HEK293 (cell line): ENCODE results near the gene PARP2.
A peak's percentile ranks its signal among the peaks of the same experiment; 100 is the strongest.

ENCODE experiments used
- CTCF ChIA-PET: fragments of 350-600 bp; formaldehyde crosslinking; extraction: SDS; loops from one replicate; lab custom pipeline; 2021; ENCODE audit warnings: antibody characterized with exemption; lab: Yijun Ruan, JAX
- POLR2A ChIA-PET: fragments of 300-600 bp; formaldehyde crosslinking; extraction: SDS; loops from one replicate; lab custom pipeline; 2020; ENCODE audit warnings: antibody characterized with exemption, inconsistent platforms; lab: Yijun Ruan, JAX
- H3K27ac ChIP-seq: fragments of 200-500 bp; sonication (Bioruptor generic); 2 replicates; pipeline ENCODE4 v1.5.1; 2014; ENCODE audit warnings: low read depth, low read length, control low read depth, inconsistent platforms; ENCODE audit errors: extremely low read depth
- H3K36me3 ChIP-seq, 2 experiments: fragments of 200-500 bp in 1 of 2; sonication (Bioruptor generic) in 1 of 2; 1 replicate in 1 of 2; 2 replicates in 1 of 2; pipeline ENCODE4 v1.5.1; 2014 to 2017; ENCODE audit warnings: inconsistent platforms in 2 of 2, low read length in 2 of 2; ENCODE audit not compliant: control insufficient read depth in 2 of 2, insufficient read depth in 1 of 2
- H3K4me1 ChIP-seq: fragments of 200-500 bp; sonication (Bioruptor generic); 2 replicates; pipeline ENCODE4 v1.5.1; 2014; ENCODE audit warnings: mild to moderate bottlenecking, low read length, inconsistent platforms; ENCODE audit not compliant: control insufficient read depth, insufficient read depth
- H3K4me3 ChIP-seq: 2 replicates; pipeline ENCODE4 v1.5.1; 2011; ENCODE audit warnings: low read depth, mild to moderate bottlenecking, control low read depth, low read length, moderate library complexity
- H3K9me3 ChIP-seq: fragments of 200-500 bp; sonication (Bioruptor generic); 2 replicates; pipeline ENCODE4 v1.5.1; 2014; ENCODE audit warnings: low read depth, low read length, inconsistent platforms; ENCODE audit not compliant: control insufficient read depth, insufficient read depth
- GFI1B ChIP-seq: fragments of 450-650 bp; formaldehyde crosslinking; IDR thresholded peaks from 2 replicates; pipeline ENCODE4 v1.5.1; 2016; ENCODE audit warnings: missing biosample characterization, missing genetic modification characterization
- GLIS2 ChIP-seq: fragments of 450-650 bp; formaldehyde crosslinking; IDR thresholded peaks from 2 replicates; pipeline ENCODE4 v1.5.1; 2016; ENCODE audit warnings: missing biosample characterization, missing genetic modification characterization
- KLF8 ChIP-seq: fragments of 450-650 bp; formaldehyde crosslinking; IDR thresholded peaks from 2 replicates; pipeline ENCODE4 v1.5.1; 2016; ENCODE audit warnings: missing biosample characterization, missing genetic modification characterization
- TCF7L2 ChIP-seq: IDR thresholded peaks from 2 replicates; pipeline ENCODE4 v1.6.1; 2011; ENCODE audit warnings: low read depth, mild to moderate bottlenecking, inconsistent platforms, low read length, moderate library complexity, borderline replicate concordance
- ZBTB20 ChIP-seq: fragments of 450-650 bp; formaldehyde crosslinking; IDR thresholded peaks from 2 replicates; pipeline ENCODE4 v1.5.1; 2016; ENCODE audit warnings: missing biosample characterization, missing genetic modification characterization
- ZFP37 ChIP-seq: fragments of 450-650 bp; formaldehyde crosslinking; IDR thresholded peaks from 2 replicates; pipeline ENCODE4 v1.5.1; 2016; ENCODE audit warnings: missing biosample characterization, missing genetic modification characterization
- ZFP69B ChIP-seq: fragments of 450-650 bp; formaldehyde crosslinking; IDR thresholded peaks from 2 replicates; pipeline ENCODE4 v1.5.1; 2016; ENCODE audit warnings: missing biosample characterization, missing genetic modification characterization
- ZNF23 ChIP-seq: fragments of 450-650 bp; formaldehyde crosslinking; IDR thresholded peaks from 2 replicates; pipeline ENCODE4 v1.5.1; 2016; ENCODE audit warnings: missing biosample characterization, missing genetic modification characterization, borderline replicate concordance
- ZNF341 ChIP-seq: fragments of 450-650 bp; formaldehyde crosslinking; IDR thresholded peaks from 2 replicates; pipeline ENCODE4; 2016; ENCODE audit warnings: low read depth, missing biosample characterization, missing genetic modification characterization
- ZNF354C ChIP-seq: fragments of 450-650 bp; formaldehyde crosslinking; IDR thresholded peaks from 2 replicates; pipeline ENCODE4 v1.5.1; 2016; ENCODE audit warnings: missing biosample characterization, missing genetic modification characterization, low read depth, borderline replicate concordance
- ZNF514 ChIP-seq: fragments of 450-650 bp; formaldehyde crosslinking; IDR thresholded peaks from 2 replicates; pipeline ENCODE4 v1.5.1; 2016; ENCODE audit warnings: missing biosample characterization, missing genetic modification characterization
- ZNF521 ChIP-seq: fragments of 450-650 bp; formaldehyde crosslinking; IDR thresholded peaks from 2 replicates; pipeline ENCODE4 v1.5.1; 2017; ENCODE audit warnings: missing biosample characterization, mild to moderate bottlenecking, missing genetic modification characterization
- ZNF558 ChIP-seq: fragments of 450-650 bp; formaldehyde crosslinking; IDR thresholded peaks from 2 replicates; pipeline ENCODE4 v1.5.1; 2016; ENCODE audit warnings: missing biosample characterization, missing genetic modification characterization
- ZNF768 ChIP-seq: fragments of 450-650 bp; formaldehyde crosslinking; IDR thresholded peaks from 2 replicates; pipeline ENCODE4 v1.5.1; 2018; ENCODE audit warnings: missing biosample characterization, mild to moderate bottlenecking, missing genetic modification characterization
- TF ChIP-seq, protein P1 (sequence below): fragments of 450-650 bp; formaldehyde crosslinking; IDR thresholded peaks from 2 replicates; pipeline ENCODE4 v1.5.1; 2016; ENCODE audit warnings: missing biosample characterization, missing genetic modification characterization
- TF ChIP-seq, protein P2 (sequence below): fragments of 450-650 bp; formaldehyde crosslinking; conservative IDR thresholded peaks from 2 replicates; pipeline ENCODE4 v1.5.1; 2016; ENCODE audit warnings: low read depth, missing biosample characterization, missing genetic modification characterization
- TF ChIP-seq, protein P3 (sequence below): fragments of 450-650 bp; formaldehyde crosslinking; IDR thresholded peaks from 2 replicates; pipeline ENCODE4 v1.5.1; 2016; ENCODE audit warnings: missing biosample characterization, missing genetic modification characterization, borderline replicate concordance
- TF ChIP-seq, protein P4 (sequence below): fragments of 450-650 bp; formaldehyde crosslinking; IDR thresholded peaks from 2 replicates; pipeline ENCODE4 v1.5.1; 2016; ENCODE audit warnings: missing biosample characterization, missing genetic modification characterization

PARP2 gene, protein sequence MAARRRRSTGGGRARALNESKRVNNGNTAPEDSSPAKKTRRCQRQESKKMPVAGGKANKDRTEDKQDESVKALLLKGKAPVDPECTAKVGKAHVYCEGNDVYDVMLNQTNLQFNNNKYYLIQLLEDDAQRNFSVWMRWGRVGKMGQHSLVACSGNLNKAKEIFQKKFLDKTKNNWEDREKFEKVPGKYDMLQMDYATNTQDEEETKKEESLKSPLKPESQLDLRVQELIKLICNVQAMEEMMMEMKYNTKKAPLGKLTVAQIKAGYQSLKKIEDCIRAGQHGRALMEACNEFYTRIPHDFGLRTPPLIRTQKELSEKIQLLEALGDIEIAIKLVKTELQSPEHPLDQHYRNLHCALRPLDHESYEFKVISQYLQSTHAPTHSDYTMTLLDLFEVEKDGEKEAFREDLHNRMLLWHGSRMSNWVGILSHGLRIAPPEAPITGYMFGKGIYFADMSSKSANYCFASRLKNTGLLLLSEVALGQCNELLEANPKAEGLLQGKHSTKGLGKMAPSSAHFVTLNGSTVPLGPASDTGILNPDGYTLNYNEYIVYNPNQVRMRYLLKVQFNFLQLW

DNA sequence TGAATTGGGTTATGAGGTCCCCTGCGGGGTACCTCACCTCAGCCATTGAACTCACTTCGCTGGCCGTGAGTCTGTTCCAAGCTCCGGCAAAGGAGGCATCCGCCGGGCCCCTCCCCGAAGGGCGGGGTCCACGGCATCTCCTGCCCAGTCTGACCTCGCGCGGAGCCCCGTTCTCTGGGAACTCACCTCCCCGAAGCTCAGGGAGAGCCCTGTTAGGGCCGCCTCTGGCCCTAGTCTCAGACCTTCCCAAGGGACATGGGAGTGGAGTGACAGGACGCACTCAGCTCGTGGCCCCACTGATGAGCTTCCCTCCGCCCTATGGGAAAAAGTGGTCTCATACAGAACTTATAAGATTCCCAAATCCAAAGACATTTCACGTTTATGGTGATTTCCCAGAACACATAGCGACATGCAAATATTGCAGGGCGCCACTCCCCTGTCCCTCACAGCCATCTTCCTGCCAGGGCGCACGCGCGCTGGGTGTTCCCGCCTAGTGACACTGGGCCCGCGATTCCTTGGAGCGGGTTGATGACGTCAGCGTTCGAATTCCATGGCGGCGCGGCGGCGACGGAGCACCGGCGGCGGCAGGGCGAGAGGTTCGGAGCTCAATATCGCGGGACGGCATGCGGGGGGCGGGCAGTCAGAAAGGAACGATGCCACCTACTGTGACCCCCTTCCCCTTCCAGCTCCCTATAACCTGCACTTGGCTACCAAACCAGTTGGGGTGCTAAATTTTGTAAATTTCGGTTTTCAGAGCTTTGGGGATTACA is at the start of gene PARP2:
Gene PARP2 (plus strand): TSS at position 544 of the 770 bp plus-strand sequence. CDS start 7 bp downstream, at position 551.
- Histone ChIP-seq H3K36me3 (peaks cover 29 to 32% of the 10 kb centered on the region in 2 experiments), H3K4me1 (0 out of 2 replicates have a peak, but pooled peaks cover 4% of the 10 kb centered on the region), H3K9me3 (no peaks in the 10 kb centered on the region), H3K4me3 (peak within 1 kb of the TSS; percentile 89), H3K27ac (peak within 1 kb of the TSS; percentile 93)
- ChIA-PET CTCF (interaction anchor here (0.7 to 6.4 kb wide), 8 partner anchors 8 to 270 kb away, joined by 3 to 67 read pairs (median 3); no protein-coding TSS in a partner anchor), POLR2A (interaction anchor here (0.5 to 3.4 kb wide), 33 partner anchors 9 to 1183 kb away, joined by 3 to 57 read pairs (median 4); partner anchors contain the start of genes APEX1, CCNB1IP1, OSGEP and PIP4P1)
- TF ChIP-seq, protein P1, sequence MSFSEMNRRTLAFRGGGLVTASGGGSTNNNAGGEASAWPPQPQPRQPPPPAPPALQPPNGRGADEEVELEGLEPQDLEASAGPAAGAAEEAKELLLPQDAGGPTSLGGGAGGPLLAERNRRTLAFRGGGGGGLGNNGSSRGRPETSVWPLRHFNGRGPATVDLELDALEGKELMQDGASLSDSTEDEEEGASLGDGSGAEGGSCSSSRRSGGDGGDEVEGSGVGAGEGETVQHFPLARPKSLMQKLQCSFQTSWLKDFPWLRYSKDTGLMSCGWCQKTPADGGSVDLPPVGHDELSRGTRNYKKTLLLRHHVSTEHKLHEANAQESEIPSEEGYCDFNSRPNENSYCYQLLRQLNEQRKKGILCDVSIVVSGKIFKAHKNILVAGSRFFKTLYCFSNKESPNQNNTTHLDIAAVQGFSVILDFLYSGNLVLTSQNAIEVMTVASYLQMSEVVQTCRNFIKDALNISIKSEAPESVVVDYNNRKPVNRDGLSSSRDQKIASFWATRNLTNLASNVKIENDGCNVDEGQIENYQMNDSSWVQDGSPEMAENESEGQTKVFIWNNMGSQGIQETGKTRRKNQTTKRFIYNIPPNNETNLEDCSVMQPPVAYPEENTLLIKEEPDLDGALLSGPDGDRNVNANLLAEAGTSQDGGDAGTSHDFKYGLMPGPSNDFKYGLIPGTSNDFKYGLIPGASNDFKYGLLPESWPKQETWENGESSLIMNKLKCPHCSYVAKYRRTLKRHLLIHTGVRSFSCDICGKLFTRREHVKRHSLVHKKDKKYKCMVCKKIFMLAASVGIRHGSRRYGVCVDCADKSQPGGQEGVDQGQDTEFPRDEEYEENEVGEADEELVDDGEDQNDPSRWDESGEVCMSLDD (tag by site-specific recombination), result peak; percentile 98
- TF ChIP-seq ZNF341 (tag by site-specific recombination), result peak; percentile 81
- TF ChIP-seq ZFP69B (tag by site-specific recombination), result peak; percentile 96
- peak; percentile 81 for TF ChIP-seq KLF8 (tag by site-specific recombination)
- no peak for TF ChIP-seq ZNF514 (tag by site-specific recombination)
- TF ChIP-seq ZNF23 (tag by site-specific recombination), result no peak
- TF ChIP-seq TCF7L2, result no peak
- no peak for TF ChIP-seq ZNF354C (tag by site-specific recombination)
- TF ChIP-seq ZFP37, result no peak
- TF ChIP-seq ZNF558 (tag by site-specific recombination), result 0 out of 2 replicates have a peak, but pooled peaks have one; percentile 22
- TF ChIP-seq, protein P2, sequence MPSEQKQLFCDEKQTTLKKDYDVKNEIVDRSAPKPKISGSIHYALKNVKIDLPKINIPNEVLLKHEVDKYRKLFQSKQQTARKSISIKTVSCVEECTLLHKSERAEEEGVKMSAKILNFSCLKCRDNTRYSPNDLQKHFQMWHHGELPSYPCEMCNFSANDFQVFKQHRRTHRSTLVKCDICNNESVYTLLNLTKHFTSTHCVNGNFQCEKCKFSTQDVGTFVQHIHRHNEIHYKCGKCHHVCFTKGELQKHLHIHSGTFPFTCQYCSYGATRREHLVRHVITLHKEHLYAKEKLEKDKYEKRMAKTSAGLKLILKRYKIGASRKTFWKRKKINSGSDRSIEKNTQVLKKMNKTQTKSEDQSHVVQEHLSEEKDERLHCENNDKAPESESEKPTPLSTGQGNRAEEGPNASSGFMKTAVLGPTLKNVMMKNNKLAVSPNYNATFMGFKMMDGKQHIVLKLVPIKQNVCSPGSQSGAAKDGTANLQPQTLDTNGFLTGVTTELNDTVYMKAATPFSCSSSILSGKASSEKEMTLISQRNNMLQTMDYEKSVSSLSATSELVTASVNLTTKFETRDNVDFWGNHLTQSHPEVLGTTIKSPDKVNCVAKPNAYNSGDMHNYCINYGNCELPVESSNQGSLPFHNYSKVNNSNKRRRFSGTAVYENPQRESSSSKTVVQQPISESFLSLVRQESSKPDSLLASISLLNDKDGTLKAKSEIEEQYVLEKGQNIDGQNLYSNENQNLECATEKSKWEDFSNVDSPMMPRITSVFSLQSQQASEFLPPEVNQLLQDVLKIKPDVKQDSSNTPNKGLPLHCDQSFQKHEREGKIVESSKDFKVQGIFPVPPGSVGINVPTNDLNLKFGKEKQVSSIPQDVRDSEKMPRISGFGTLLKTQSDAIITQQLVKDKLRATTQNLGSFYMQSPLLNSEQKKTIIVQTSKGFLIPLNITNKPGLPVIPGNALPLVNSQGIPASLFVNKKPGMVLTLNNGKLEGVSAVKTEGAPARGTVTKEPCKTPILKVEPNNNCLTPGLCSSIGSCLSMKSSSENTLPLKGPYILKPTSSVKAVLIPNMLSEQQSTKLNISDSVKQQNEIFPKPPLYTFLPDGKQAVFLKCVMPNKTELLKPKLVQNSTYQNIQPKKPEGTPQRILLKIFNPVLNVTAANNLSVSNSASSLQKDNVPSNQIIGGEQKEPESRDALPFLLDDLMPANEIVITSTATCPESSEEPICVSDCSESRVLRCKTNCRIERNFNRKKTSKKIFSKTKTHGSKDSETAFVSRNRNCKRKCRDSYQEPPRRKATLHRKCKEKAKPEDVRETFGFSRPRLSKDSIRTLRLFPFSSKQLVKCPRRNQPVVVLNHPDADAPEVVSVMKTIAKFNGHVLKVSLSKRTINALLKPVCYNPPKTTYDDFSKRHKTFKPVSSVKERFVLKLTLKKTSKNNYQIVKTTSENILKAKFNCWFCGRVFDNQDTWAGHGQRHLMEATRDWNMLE, result peak; percentile 44; the same call in 1 of the 2 replicates
- TF ChIP-seq, protein P3, sequence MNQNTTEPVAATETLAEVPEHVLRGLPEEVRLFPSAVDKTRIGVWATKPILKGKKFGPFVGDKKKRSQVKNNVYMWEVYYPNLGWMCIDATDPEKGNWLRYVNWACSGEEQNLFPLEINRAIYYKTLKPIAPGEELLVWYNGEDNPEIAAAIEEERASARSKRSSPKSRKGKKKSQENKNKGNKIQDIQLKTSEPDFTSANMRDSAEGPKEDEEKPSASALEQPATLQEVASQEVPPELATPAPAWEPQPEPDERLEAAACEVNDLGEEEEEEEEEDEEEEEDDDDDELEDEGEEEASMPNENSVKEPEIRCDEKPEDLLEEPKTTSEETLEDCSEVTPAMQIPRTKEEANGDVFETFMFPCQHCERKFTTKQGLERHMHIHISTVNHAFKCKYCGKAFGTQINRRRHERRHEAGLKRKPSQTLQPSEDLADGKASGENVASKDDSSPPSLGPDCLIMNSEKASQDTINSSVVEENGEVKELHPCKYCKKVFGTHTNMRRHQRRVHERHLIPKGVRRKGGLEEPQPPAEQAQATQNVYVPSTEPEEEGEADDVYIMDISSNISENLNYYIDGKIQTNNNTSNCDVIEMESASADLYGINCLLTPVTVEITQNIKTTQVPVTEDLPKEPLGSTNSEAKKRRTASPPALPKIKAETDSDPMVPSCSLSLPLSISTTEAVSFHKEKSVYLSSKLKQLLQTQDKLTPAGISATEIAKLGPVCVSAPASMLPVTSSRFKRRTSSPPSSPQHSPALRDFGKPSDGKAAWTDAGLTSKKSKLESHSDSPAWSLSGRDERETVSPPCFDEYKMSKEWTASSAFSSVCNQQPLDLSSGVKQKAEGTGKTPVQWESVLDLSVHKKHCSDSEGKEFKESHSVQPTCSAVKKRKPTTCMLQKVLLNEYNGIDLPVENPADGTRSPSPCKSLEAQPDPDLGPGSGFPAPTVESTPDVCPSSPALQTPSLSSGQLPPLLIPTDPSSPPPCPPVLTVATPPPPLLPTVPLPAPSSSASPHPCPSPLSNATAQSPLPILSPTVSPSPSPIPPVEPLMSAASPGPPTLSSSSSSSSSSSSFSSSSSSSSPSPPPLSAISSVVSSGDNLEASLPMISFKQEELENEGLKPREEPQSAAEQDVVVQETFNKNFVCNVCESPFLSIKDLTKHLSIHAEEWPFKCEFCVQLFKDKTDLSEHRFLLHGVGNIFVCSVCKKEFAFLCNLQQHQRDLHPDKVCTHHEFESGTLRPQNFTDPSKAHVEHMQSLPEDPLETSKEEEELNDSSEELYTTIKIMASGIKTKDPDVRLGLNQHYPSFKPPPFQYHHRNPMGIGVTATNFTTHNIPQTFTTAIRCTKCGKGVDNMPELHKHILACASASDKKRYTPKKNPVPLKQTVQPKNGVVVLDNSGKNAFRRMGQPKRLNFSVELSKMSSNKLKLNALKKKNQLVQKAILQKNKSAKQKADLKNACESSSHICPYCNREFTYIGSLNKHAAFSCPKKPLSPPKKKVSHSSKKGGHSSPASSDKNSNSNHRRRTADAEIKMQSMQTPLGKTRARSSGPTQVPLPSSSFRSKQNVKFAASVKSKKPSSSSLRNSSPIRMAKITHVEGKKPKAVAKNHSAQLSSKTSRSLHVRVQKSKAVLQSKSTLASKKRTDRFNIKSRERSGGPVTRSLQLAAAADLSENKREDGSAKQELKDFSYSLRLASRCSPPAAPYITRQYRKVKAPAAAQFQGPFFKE (tag by site-specific recombination), result no peak
- peak; percentile 75 for TF ChIP-seq ZBTB20 (tag by site-specific recombination)
- no peak for TF ChIP-seq ZNF768 (tag by site-specific recombination)
- TF ChIP-seq, protein P4, sequence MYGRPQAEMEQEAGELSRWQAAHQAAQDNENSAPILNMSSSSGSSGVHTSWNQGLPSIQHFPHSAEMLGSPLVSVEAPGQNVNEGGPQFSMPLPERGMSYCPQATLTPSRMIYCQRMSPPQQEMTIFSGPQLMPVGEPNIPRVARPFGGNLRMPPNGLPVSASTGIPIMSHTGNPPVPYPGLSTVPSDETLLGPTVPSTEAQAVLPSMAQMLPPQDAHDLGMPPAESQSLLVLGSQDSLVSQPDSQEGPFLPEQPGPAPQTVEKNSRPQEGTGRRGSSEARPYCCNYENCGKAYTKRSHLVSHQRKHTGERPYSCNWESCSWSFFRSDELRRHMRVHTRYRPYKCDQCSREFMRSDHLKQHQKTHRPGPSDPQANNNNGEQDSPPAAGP (tag by site-specific recombination), result peak; percentile 85
- peak; percentile 92 for TF ChIP-seq GLIS2 (tag by site-specific recombination)
- TF ChIP-seq ZNF521 (tag by site-specific recombination), result no peak
- no peak for TF ChIP-seq GFI1B (tag by site-specific recombination)
